Sigmoid colon (tissue), 7 donors: ENCODE results near the gene NR1I3. TPM values are rescaled to one million over a fixed set of nuclear protein-coding genes. Genes with fewer than 3 reads are reported as not detected.
A peak's percentile ranks its signal among the peaks of the same experiment; 100 is the strongest.
"Not testable (repeated sequence)": the region's sequence is repeated elsewhere in the genome, so short reads cannot be mapped to it uniquely, and the experiment has no call there.

ENCODE experiments used
- DNase-seq: peaks from one replicate; pipeline ENCODE4 v3.0.0-alpha.2; 2019
- H3K27ac ChIP-seq, 4 donors: fragments of 200-600 bp; sonication (generic); one replicate each; pipeline ENCODE4 v1.5.1; 2016 to 2019; ENCODE audit warnings: mild to moderate bottlenecking in 1 of 4
- H3K27me3 ChIP-seq, 3 donors: fragments of 200-600 bp; sonication (generic); one replicate each; pipeline ENCODE4 v1.5.1; 2019; ENCODE audit warnings: mild to moderate bottlenecking in 1 of 3
- H3K36me3 ChIP-seq, 4 donors: fragments of 200-600 bp; sonication (generic); one replicate each; pipeline ENCODE4 v1.5.1; 2016 to 2019
- H3K4me1 ChIP-seq, 4 donors: fragments of 200-600 bp; sonication (generic); one replicate each; pipeline ENCODE4 v1.5.1; 2017 to 2019
- H3K4me3 ChIP-seq, 4 donors: fragments of 200-600 bp; sonication (generic); one replicate each; pipeline ENCODE4 v1.5.1; 2017 to 2019; ENCODE audit warnings: mild to moderate bottlenecking in 2 of 4, moderate library complexity in 1 of 4
- H3K9me3 ChIP-seq, 4 donors: fragments of 200-600 bp in 3 of 4; sonication (generic) in 3 of 4; one replicate each; pipeline versions ENCODE4 v1.5.1 to v1.6.1; 2013 to 2019
- CTCF ChIP-seq, 4 experiments: fragments of 450-650 bp in 3 of 4; fragments of 200-600 bp in 1 of 4; IDR thresholded peaks; one replicate each; pipeline ENCODE4 v1.5.1; 2016 to 2019; ENCODE audit warnings: antibody characterized with exemption in 4 of 4, mild to moderate bottlenecking in 3 of 4, moderate library complexity in 2 of 4
- EP300 ChIP-seq, 4 donors: sonication (generic); formaldehyde crosslinking; IDR thresholded peaks; one replicate each; pipeline ENCODE4 v1.6.1; 2017; ENCODE audit warnings: antibody characterized with exemption in 4 of 4
- POLR2A ChIP-seq, 2 donors: fragments of 450-650 bp; IDR thresholded peaks; one replicate each; pipeline ENCODE4 v1.6.1; 2016; ENCODE audit warnings: antibody characterized with exemption in 2 of 2, mild to moderate bottlenecking in 2 of 2, moderate library complexity in 2 of 2
- POLR2AphosphoS5 ChIP-seq, 4 donors: sonication (generic); formaldehyde crosslinking; IDR thresholded peaks; one replicate each; pipeline ENCODE4 v1.6.1; 2017; ENCODE audit warnings: antibody characterized with exemption in 4 of 4
- WGBS, 2 donors: extraction: QIAGEN DNeasy Blood & Tissue Kit; methylation state at CpG; one replicate each; pipeline ENCODE4 v1.1.7; 2013; 5-methylcytosine and 5-hydroxymethylcytosine counted together
- intact Hi-C: fragments of 100-400 bp; cut with DNase I; formaldehyde crosslinking; loops from one replicate; pipeline ENCODE4 v1.15.1; 2023
- polyA plus RNA-seq, 3 donors: library from polyadenylated mRNA; stranded (reverse); fragments of 200-250 nt; gene quantifications; one replicate each; pipeline ENCODE4 v1.2.3, GENCODE V29; 2013
- total RNA-seq, 4 donors: library from RNA; depleted of rRNA; stranded (reverse); fragments of >200 nt; gene quantifications; one replicate each; pipeline ENCODE4 v1.1.0, GENCODE V29; 2016
- donor health status: healthy with polysubstance abuse.
- donor health status: Bipolar disorder and iron deficiency.
- donor health status: healthy.

Gene NR1I3
- total and polyA plus RNA-seq, 7 donors, result 0.13 TPM; not detected in 6

GRCh38 chr1:161225178-161225533, 12.8 kb downstream of the NR1I3 start:
- peak overlapping the region; percentile 63 to 76 (median 76) for H3K27ac ChIP-seq
- TF ChIP-seq EP300 (IDR thresholded peaks at IDR 0.05) (no peak), POLR2A (IDR thresholded peaks at IDR 0.05) (no peak), POLR2AphosphoS5 (IDR thresholded peaks at IDR 0.05) (no peak)

GRCh38 chr1:161224695-161225087, 13.3 kb downstream of the NR1I3 start:
- not testable (repeated sequence) for H3K4me3 ChIP-seq, H3K27me3 ChIP-seq, H3K9me3 ChIP-seq, DNase-seq
- Histone ChIP-seq H3K4me1 (peaks cover 0 to 31% (median 25%) of the 10 kb centered on the region in 4 donors), H3K36me3 (peaks cover 7 to 18% (median 18%) of the 10 kb centered on the region in 4 donors), H3K27ac (peak overlapping the region in 3 of 4 donors; percentile 75 to 76 (median 76))
- 88 to 90% methylated on average over 13 of the region's 13 CpGs for WGBS, 2 donors
- intact Hi-C loops, result loop anchor here (5.0 kb wide), 1 partner anchor 83 kb away; the partner anchor contains the start of gene MPZ

More at GRCh38 chr1:161225178-161225533, 12.8 kb downstream of the NR1I3 start:
- WGBS, 2 donors, result 72 to 85% methylated on average over 7 of the region's 7 CpGs
- Histone ChIP-seq H3K9me3 (no peaks in the 10 kb centered on the region), H3K4me1 (peaks cover 0 to 31% (median 25%) of the 10 kb centered on the region in 4 donors), H3K36me3 (peaks cover 7 to 23% (median 22%) of the 10 kb centered on the region in 4 donors), H3K4me3 (no peak overlapping the region), H3K27me3 (no peaks in the 10 kb centered on the region)
- DNase-seq, result peak; percentile 43
- intact Hi-C loops, result loop anchor here (5.0 kb wide), 1 partner anchor 82 kb away; the partner anchor contains the start of gene MPZ

GRCh38 chr1:161223805-161224694, 14.0 kb downstream of the NR1I3 start:
- no peak overlapping the region for H3K27ac ChIP-seq
- no peaks in the 10 kb centered on the region for H3K9me3 ChIP-seq
- H3K27me3 ChIP-seq, result no peaks in the 10 kb centered on the region
- peaks cover 0 to 31% (median 25%) of the 10 kb centered on the region in 4 donors for H3K4me1 ChIP-seq
- no peak overlapping the region for H3K4me3 ChIP-seq
- DNase-seq, result peak; percentile 22
- TF ChIP-seq POLR2AphosphoS5 (IDR thresholded peaks at IDR 0.05) (no peak), CTCF (IDR thresholded peaks at IDR 0.05) (no peak), EP300 (IDR thresholded peaks at IDR 0.05) (no peak), POLR2A (IDR thresholded peaks at IDR 0.05) (no peak)
- intact Hi-C loops, result no loop called here
- H3K36me3 ChIP-seq, result peaks cover 5 to 12% (median 11%) of the 10 kb centered on the region in 4 donors
- WGBS, 2 donors, result 76 to 89% methylated on average over 7 of the region's 7 CpGs

- intact Hi-C loops, result no loop called here
- TF ChIP-seq CTCF (IDR thresholded peaks at IDR 0.05) (no peak), EP300 (IDR thresholded peaks at IDR 0.05) (no peak), POLR2AphosphoS5 (IDR thresholded peaks at IDR 0.05) (no peak)
- Histone ChIP-seq H3K27me3 (no peaks in the 10 kb centered on the region), H3K27ac (no peak overlapping the region), H3K9me3 (no peaks in the 10 kb centered on the region), H3K4me1 (peaks cover 0 to 22% (median 19%) of the 10 kb centered on the region in 4 donors), H3K4me3 (no peak overlapping the region), H3K36me3 (no peaks in the 10 kb centered on the region)
- whole genome bisulfite sequencing, 2 donors, result 83% methylated on average over 6 of the region's 6 CpGs
- DNase-seq, result peak; percentile 27
These were observed 15.6 kb downstream of the NR1I3 start for GRCh38 chr1:161222175-161223019.

- Histone ChIP-seq H3K27ac (no peak overlapping the region), H3K36me3 (peaks cover 0 to 3% (median under 1%) of the 10 kb centered on the region in 4 donors), H3K9me3 (no peaks in the 10 kb centered on the region), H3K4me1 (peaks cover 0 to 1% (median under 1%) of the 10 kb centered on the region in 4 donors), H3K27me3 (no peaks in the 10 kb centered on the region), H3K4me3 (no peak overlapping the region)
- TF ChIP-seq POLR2AphosphoS5 (IDR thresholded peaks at IDR 0.05) (no peak), EP300 (IDR thresholded peaks at IDR 0.05) (no peak), CTCF (IDR thresholded peaks at IDR 0.05) (no peak), POLR2A (IDR thresholded peaks at IDR 0.05) (no peak)
- intact Hi-C loops, result no loop called here
- peak; percentile 21 for DNase-seq
- WGBS, 2 donors, result 86 to 89% methylated on average over 5 of the region's 5 CpGs
These were observed 18.0 kb downstream of the NR1I3 start for GRCh38 chr1:161220002-161220401.
